IPS-15b (cell line): ENCODE results near the gene SLC24A3.

Experiments used
- H3K27me3 ChIP-seq: one replicate; pipeline ENCODE4 v1.6.1; 2013; ENCODE audit warnings: low read length; ENCODE audit not compliant: control insufficient read depth, insufficient read depth
- H3K36me3 ChIP-seq: one replicate; pipeline ENCODE4 v1.6.1; 2013; ENCODE audit warnings: low read length; ENCODE audit not compliant: control insufficient read depth, insufficient read depth
- H3K4me1 ChIP-seq: one replicate; pipeline ENCODE4 v1.6.1; 2013; ENCODE audit warnings: mild to moderate bottlenecking, low read length; ENCODE audit not compliant: control insufficient read depth, insufficient read depth
- H3K4me3 ChIP-seq: one replicate; pipeline ENCODE4 v1.5.1; 2013; ENCODE audit warnings: low read depth, low read length
- H3K9ac ChIP-seq: one replicate; pipeline ENCODE4 v1.6.1; 2013; ENCODE audit warnings: low read depth, mild to moderate bottlenecking, low read length
- H3K9me3 ChIP-seq: one replicate; pipeline ENCODE4 v1.6.1; 2013; ENCODE audit warnings: mild to moderate bottlenecking, low read length; ENCODE audit not compliant: control insufficient read depth, insufficient read depth

The SLC24A3 gene

GRCh38 chr20:19552221-19553180 is 340.1 kb downstream of the SLC24A3 start:
- H3K27me3 ChIP-seq, result no peaks in the 10 kb centered on the region
- H3K4me3 ChIP-seq, result no peak overlapping the region

GRCh38 chr20:19554666-19555065 is 342.2 kb downstream of the SLC24A3 start:
- Histone ChIP-seq H3K4me1 (peaks cover 4% of the 10 kb centered on the region), H3K9me3 (no peaks in the 10 kb centered on the region), H3K9ac (no peak overlapping the region), H3K36me3 (no peaks in the 10 kb centered on the region), H3K27me3 (no peaks in the 10 kb centered on the region), H3K4me3 (no peak overlapping the region)

More at GRCh38 chr20:19552221-19553180, 340.1 kb downstream of the SLC24A3 start:
- Histone ChIP-seq H3K9me3 (no peaks in the 10 kb centered on the region), H3K9ac (no peak overlapping the region), H3K36me3 (no peaks in the 10 kb centered on the region), H3K4me1 (peaks cover 4% of the 10 kb centered on the region)

- Histone ChIP-seq H3K27me3 (no peaks in the 10 kb centered on the region), H3K9me3 (no peaks in the 10 kb centered on the region)
Measured at GRCh38 chr20:19555726-19556125, 343.3 kb downstream of the SLC24A3 start.

GRCh38 chr20:19557291-19557690 is 344.8 kb downstream of the SLC24A3 start:
- Histone ChIP-seq H3K9ac (no peak overlapping the region), H3K4me1 (peaks cover 4% of the 10 kb centered on the region), H3K9me3 (no peaks in the 10 kb centered on the region), H3K36me3 (no peaks in the 10 kb centered on the region), H3K27me3 (no peaks in the 10 kb centered on the region), H3K4me3 (no peak overlapping the region)

More at GRCh38 chr20:19555726-19556125, 343.3 kb downstream of the SLC24A3 start:
- Histone ChIP-seq H3K4me1 (peaks cover 4% of the 10 kb centered on the region), H3K9ac (no peak overlapping the region), H3K36me3 (no peaks in the 10 kb centered on the region), H3K4me3 (no peak overlapping the region)

GRCh38 chr20:19560881-19561480 is 348.5 kb downstream of the SLC24A3 start:
- no peak overlapping the region for H3K4me3 ChIP-seq

GRCh38 chr20:19562426-19562825 is 350.0 kb downstream of the SLC24A3 start:
- no peaks in the 10 kb centered on the region for H3K9me3 ChIP-seq
- no peaks in the 10 kb centered on the region for H3K27me3 ChIP-seq
- no peaks in the 10 kb centered on the region for H3K4me1 ChIP-seq

More at GRCh38 chr20:19560881-19561480, 348.5 kb downstream of the SLC24A3 start:
- Histone ChIP-seq H3K9me3 (no peaks in the 10 kb centered on the region), H3K36me3 (no peaks in the 10 kb centered on the region), H3K4me1 (no peaks in the 10 kb centered on the region), H3K27me3 (no peaks in the 10 kb centered on the region), H3K9ac (no peak overlapping the region)

GRCh38 chr20:19564261-19564660 is 351.8 kb downstream of the SLC24A3 start:
- no peak overlapping the region for H3K4me3 ChIP-seq
- H3K9me3 ChIP-seq, result no peaks in the 10 kb centered on the region
- H3K36me3 ChIP-seq, result no peaks in the 10 kb centered on the region
- no peak overlapping the region for H3K9ac ChIP-seq
- no peaks in the 10 kb centered on the region for H3K27me3 ChIP-seq
- no peaks in the 10 kb centered on the region for H3K4me1 ChIP-seq

More at GRCh38 chr20:19562426-19562825, 350.0 kb downstream of the SLC24A3 start:
- H3K9ac ChIP-seq, result no peak overlapping the region
- no peak overlapping the region for H3K4me3 ChIP-seq
- no peaks in the 10 kb centered on the region for H3K36me3 ChIP-seq

GRCh38 chr20:19565736-19566135 is 353.3 kb downstream of the SLC24A3 start:
- no peaks in the 10 kb centered on the region for H3K36me3 ChIP-seq
- H3K9me3 ChIP-seq, result no peaks in the 10 kb centered on the region
- H3K9ac ChIP-seq, result no peak overlapping the region
- no peaks in the 10 kb centered on the region for H3K27me3 ChIP-seq
- H3K4me3 ChIP-seq, result no peak overlapping the region
- no peaks in the 10 kb centered on the region for H3K4me1 ChIP-seq

GRCh38 chr20:19566226-19566945 is 353.9 kb downstream of the SLC24A3 start:
- Histone ChIP-seq H3K9ac (no peak overlapping the region), H3K4me3 (no peak overlapping the region), H3K9me3 (no peaks in the 10 kb centered on the region), H3K36me3 (no peaks in the 10 kb centered on the region), H3K4me1 (no peaks in the 10 kb centered on the region), H3K27me3 (no peaks in the 10 kb centered on the region)

GRCh38 chr20:19568128-19568527 is 355.7 kb downstream of the SLC24A3 start:
- Histone ChIP-seq H3K9me3 (no peaks in the 10 kb centered on the region), H3K4me1 (no peaks in the 10 kb centered on the region), H3K4me3 (no peak overlapping the region), H3K36me3 (no peaks in the 10 kb centered on the region), H3K9ac (no peak overlapping the region), H3K27me3 (no peaks in the 10 kb centered on the region)

- Histone ChIP-seq H3K4me3 (no peak overlapping the region), H3K27me3 (no peaks in the 10 kb centered on the region), H3K36me3 (no peaks in the 10 kb centered on the region), H3K9ac (no peak overlapping the region), H3K9me3 (no peaks in the 10 kb centered on the region), H3K4me1 (no peaks in the 10 kb centered on the region)
Measured at GRCh38 chr20:19571996-19572395, 359.6 kb downstream of the SLC24A3 start.
